Liver (tissue), 9 donors: ENCODE results near the gene PRKN. TPM values are rescaled to one million over a fixed set of nuclear protein-coding genes. Genes with fewer than 3 reads are reported as not detected.

Experiments used
- DNase-seq: peaks from one replicate; pipeline ENCODE4 v3.0.0-alpha.2; 2017; ENCODE audit warnings: low spot score
- H3K27ac ChIP-seq, 2 donors: one replicate each; pipeline ENCODE4 v1.7.0; 2013; ENCODE audit warnings: inconsistent platforms in 2 of 2, low read length in 2 of 2, control low read depth in 1 of 2, low read depth in 1 of 2, mild to moderate bottlenecking in 1 of 2
- H3K27me3 ChIP-seq, 4 donors: one replicate each; pipeline versions ENCODE4 v1.6.1 to v1.7.0; 2013; ENCODE audit warnings: low read length in 3 of 4, inconsistent platforms in 1 of 4, mild to moderate bottlenecking in 1 of 4, moderate library complexity in 1 of 4; ENCODE audit not compliant: control insufficient read depth in 4 of 4, insufficient read depth in 4 of 4
- H3K36me3 ChIP-seq, 4 donors: one replicate each; pipeline versions ENCODE4 v1.6.1 to v1.7.0; 2013; ENCODE audit warnings: low read length in 3 of 4, mild to moderate bottlenecking in 3 of 4, low read depth in 1 of 4, moderate library complexity in 1 of 4; ENCODE audit not compliant: control insufficient read depth in 4 of 4, insufficient read depth in 3 of 4
- H3K4me1 ChIP-seq, 4 donors: one replicate each; pipeline versions ENCODE4 v1.6.1 to v1.7.0; 2013; ENCODE audit warnings: low read length in 3 of 4, mild to moderate bottlenecking in 3 of 4, moderate library complexity in 1 of 4; ENCODE audit not compliant: control insufficient read depth in 4 of 4, insufficient read depth in 4 of 4
- H3K4me3 ChIP-seq, 3 donors: one replicate each; pipeline versions ENCODE4 v1.6.1 to v1.7.0; 2013; ENCODE audit warnings: low read length in 3 of 3, control low read depth in 1 of 3, low read depth in 1 of 3, mild to moderate bottlenecking in 1 of 3
- H3K9ac ChIP-seq, 2 donors: one replicate each; pipeline ENCODE4 v1.7.0; 2013; ENCODE audit warnings: low read length in 2 of 2, mild to moderate bottlenecking in 2 of 2, moderate library complexity in 2 of 2, control low read depth in 1 of 2, low read depth in 1 of 2
- H3K9me3 ChIP-seq, 4 donors: one replicate each; pipeline versions ENCODE4 v1.6.1 to v1.7.0; 2013; ENCODE audit warnings: low read length in 3 of 4; ENCODE audit not compliant: control insufficient read depth in 4 of 4
- ATF3 ChIP-seq: IDR thresholded peaks from 2 replicates; pipeline ENCODE4 v1.6.1; 2016; ENCODE audit warnings: antibody characterized with exemption
- CTCF ChIP-seq: fragments of 150-350 bp; IDR thresholded peaks from 2 replicates; pipeline ENCODE4 v1.5.1; 2017; ENCODE audit warnings: improper control_type of control experiment, low read depth, low read length; ENCODE audit not compliant: missing input control
- EGR1 ChIP-seq, 2 donors: IDR thresholded peaks; 2 replicates each; pipeline ENCODE4 v1.6.1; 2016 to 2018; ENCODE audit warnings: antibody characterized with exemption in 2 of 2, low read depth in 2 of 2
- FOXA1 ChIP-seq: IDR thresholded peaks from 2 replicates; pipeline ENCODE4 v1.6.1; 2016; ENCODE audit warnings: antibody characterized with exemption
- FOXA2 ChIP-seq: IDR thresholded peaks from 2 replicates; pipeline ENCODE4 v1.6.1; 2016; ENCODE audit warnings: antibody characterized with exemption
- GABPA ChIP-seq, 2 donors: IDR thresholded peaks in 1 of 2; conservative IDR thresholded peaks in 1 of 2; 2 replicates each; pipeline ENCODE4 v1.6.1; 2016; ENCODE audit warnings: antibody characterized with exemption in 2 of 2, mild to moderate bottlenecking in 1 of 2, moderate library complexity in 1 of 2
- HNF4A ChIP-seq, 2 donors: conservative IDR thresholded peaks; 2 replicates each; pipeline ENCODE4 v1.6.1; 2016; ENCODE audit warnings: antibody characterized with exemption in 2 of 2, mild to moderate bottlenecking in 2 of 2
- HNF4G ChIP-seq: IDR thresholded peaks from 2 replicates; pipeline ENCODE4 v1.6.1; 2016; ENCODE audit warnings: antibody characterized with exemption
- JUND ChIP-seq, 2 donors: IDR thresholded peaks; 2 replicates each; pipeline ENCODE4 v1.6.1; 2016; ENCODE audit warnings: antibody characterized with exemption in 2 of 2
- MAX ChIP-seq: IDR thresholded peaks from 2 replicates; pipeline ENCODE4 v1.6.1; 2016; ENCODE audit warnings: antibody characterized with exemption
- NR2F2 ChIP-seq: IDR thresholded peaks from 2 replicates; pipeline ENCODE4 v1.6.1; 2016; ENCODE audit warnings: antibody characterized with exemption
- RAD21 ChIP-seq, 2 donors: IDR thresholded peaks; 2 replicates each; pipeline ENCODE4 v1.6.1; 2016; ENCODE audit warnings: antibody characterized with exemption in 2 of 2, mild to moderate bottlenecking in 2 of 2
- REST ChIP-seq: IDR thresholded peaks from 2 replicates; pipeline ENCODE4 v1.6.1; 2016; ENCODE audit warnings: antibody characterized with exemption, mild to moderate bottlenecking
- RXRA ChIP-seq, 2 donors: IDR thresholded peaks; 2 replicates each; pipeline ENCODE4 v1.6.1; 2017 to 2018; ENCODE audit warnings: antibody characterized with exemption in 2 of 2, mild to moderate bottlenecking in 1 of 2
- SP1 ChIP-seq: IDR thresholded peaks from 2 replicates; pipeline ENCODE4 v1.6.1; 2018; ENCODE audit warnings: antibody characterized with exemption, mild to moderate bottlenecking
- TAF1 ChIP-seq: conservative IDR thresholded peaks from 2 replicates; pipeline ENCODE4 v1.6.1; 2016; ENCODE audit warnings: antibody characterized with exemption, mild to moderate bottlenecking
- YY1 ChIP-seq: IDR thresholded peaks from 2 replicates; pipeline ENCODE4 v1.6.1; 2016; ENCODE audit warnings: antibody characterized with exemption, mild to moderate bottlenecking
- ZBTB33 ChIP-seq: IDR thresholded peaks from 2 replicates; pipeline ENCODE4 v1.6.1; 2016; ENCODE audit warnings: antibody characterized with exemption
- WGBS: extraction: QIAGEN DNeasy Blood & Tissue Kit; methylation state at CpG from one replicate; pipeline ENCODE4 v1.1.7; 2013; 5-methylcytosine and 5-hydroxymethylcytosine counted together
- polyA plus RNA-seq, 2 donors: library from polyadenylated mRNA; stranded (reverse) in 1 of 2; unstranded in 1 of 2; fragments of 200-250 nt in 1 of 2; fragments of >200 nt in 1 of 2; fragmentation: Nextera tagmentation in 1 of 2; extraction: Ambion mirVana in 1 of 2; gene quantifications; one replicate each; pipeline versions ENCODE4 v1.2.1 to v1.2.3, GENCODE V29; 2013 to 2015
- total RNA-seq, 2 donors: library from RNA; depleted of rRNA; stranded (reverse); fragments of >200 nt; gene quantifications; one replicate each; pipeline ENCODE4 v1.2.3, GENCODE V29; 2014
- donor health status: healthy.
- donor health status: healthy.
- donor health status: healthy.
- donor health status: healthy.
- donor health status: healthy.

PRKN gene
- total and polyA plus RNA-seq, 4 donors = 0.47 to 4.1 (median 3.2) TPM

GRCh38 chr6:162721404-162721687, 6.2 kb downstream of the PRKN start:
- TF ChIP-seq YY1 = no peak
- TF ChIP-seq HNF4A (conservative IDR thresholded peaks at IDR 0.05) = no peak
- no peak for TF ChIP-seq FOXA2
- no peak for TF ChIP-seq RAD21 (IDR thresholded peaks at IDR 0.05)
- no peak for TF ChIP-seq MAX

GRCh38 chr6:162719528-162719927, 8.0 kb downstream of the PRKN start:
- TF ChIP-seq HNF4A (conservative IDR thresholded peaks at IDR 0.05) (no peak), JUND (IDR thresholded peaks at IDR 0.05) (no peak), YY1 (no peak), EGR1 (IDR thresholded peaks at IDR 0.05; ENCODE audit: low read depth in 2 of 2) (no peak), HNF4G (no peak), TAF1 (no peak), ATF3 (no peak), RXRA (IDR thresholded peaks at IDR 0.05) (no peak), ZBTB33 (no peak), MAX (no peak)
- no peak overlapping the region for H3K9ac ChIP-seq
- H3K27ac ChIP-seq = no peak overlapping the region
- no peaks in the 10 kb centered on the region for H3K27me3 ChIP-seq
- DNase-seq = no peak
- peaks cover 0 to 11% (median 2%) of the 10 kb centered on the region in 4 donors for H3K4me1 ChIP-seq
- H3K4me3 ChIP-seq = no peak overlapping the region
- 97% methylated on average over 1 of the region's 1 CpG for WGBS
- no peaks in the 10 kb centered on the region for H3K36me3 ChIP-seq
- no peaks in the 10 kb centered on the region for H3K9me3 ChIP-seq

More at GRCh38 chr6:162721404-162721687, 6.2 kb downstream of the PRKN start:
- peaks cover 0 to 19% (median 6%) of the 10 kb centered on the region in 4 donors for H3K4me1 ChIP-seq
- H3K27me3 ChIP-seq = no peaks in the 10 kb centered on the region
- H3K4me3 ChIP-seq = no peak overlapping the region
- no peaks in the 10 kb centered on the region for H3K9me3 ChIP-seq
- no peaks in the 10 kb centered on the region for H3K36me3 ChIP-seq
- DNase-seq = no peak
- 95% methylated on average over 2 of the region's 2 CpGs for WGBS
- no peak overlapping the region for H3K9ac ChIP-seq
- no peak overlapping the region for H3K27ac ChIP-seq

GRCh38 chr6:162715601-162716000, 12.0 kb downstream of the PRKN start:
- no peak for DNase-seq
- H3K4me3 ChIP-seq = no peak overlapping the region
- no peak overlapping the region for H3K9ac ChIP-seq
- no peaks in the 10 kb centered on the region for H3K4me1 ChIP-seq
- no peaks in the 10 kb centered on the region for H3K36me3 ChIP-seq
- no peak for TF ChIP-seq REST
- no peak for TF ChIP-seq MAX
- TF ChIP-seq HNF4G = no peak
- TF ChIP-seq FOXA1 = no peak
- no peak for TF ChIP-seq JUND (IDR thresholded peaks at IDR 0.05)
- no peak for TF ChIP-seq EGR1 (IDR thresholded peaks at IDR 0.05; ENCODE audit: low read depth in 2 of 2)
- no peak for TF ChIP-seq ATF3
- TF ChIP-seq YY1 = no peak
- TF ChIP-seq NR2F2 = no peak
- TF ChIP-seq TAF1 = no peak
- TF ChIP-seq CTCF = no peak
- TF ChIP-seq SP1 = no peak
- no peak for TF ChIP-seq RAD21 (IDR thresholded peaks at IDR 0.05)
- no peak for TF ChIP-seq HNF4A (conservative IDR thresholded peaks at IDR 0.05)
- TF ChIP-seq RXRA (IDR thresholded peaks at IDR 0.05) = no peak
- no peak for TF ChIP-seq FOXA2
- no peak for TF ChIP-seq GABPA (IDR thresholded peaks at IDR 0.05 in 1 of 2, conservative IDR thresholded peaks at IDR 0.05 in 1 of 2)
- WGBS = 96% methylated on average over 6 of the region's 6 CpGs
- no peaks in the 10 kb centered on the region for H3K9me3 ChIP-seq
- no peak overlapping the region for H3K27ac ChIP-seq
- no peaks in the 10 kb centered on the region for H3K27me3 ChIP-seq
